ENCODE measurements around the gene NLRP3.

DNA sequence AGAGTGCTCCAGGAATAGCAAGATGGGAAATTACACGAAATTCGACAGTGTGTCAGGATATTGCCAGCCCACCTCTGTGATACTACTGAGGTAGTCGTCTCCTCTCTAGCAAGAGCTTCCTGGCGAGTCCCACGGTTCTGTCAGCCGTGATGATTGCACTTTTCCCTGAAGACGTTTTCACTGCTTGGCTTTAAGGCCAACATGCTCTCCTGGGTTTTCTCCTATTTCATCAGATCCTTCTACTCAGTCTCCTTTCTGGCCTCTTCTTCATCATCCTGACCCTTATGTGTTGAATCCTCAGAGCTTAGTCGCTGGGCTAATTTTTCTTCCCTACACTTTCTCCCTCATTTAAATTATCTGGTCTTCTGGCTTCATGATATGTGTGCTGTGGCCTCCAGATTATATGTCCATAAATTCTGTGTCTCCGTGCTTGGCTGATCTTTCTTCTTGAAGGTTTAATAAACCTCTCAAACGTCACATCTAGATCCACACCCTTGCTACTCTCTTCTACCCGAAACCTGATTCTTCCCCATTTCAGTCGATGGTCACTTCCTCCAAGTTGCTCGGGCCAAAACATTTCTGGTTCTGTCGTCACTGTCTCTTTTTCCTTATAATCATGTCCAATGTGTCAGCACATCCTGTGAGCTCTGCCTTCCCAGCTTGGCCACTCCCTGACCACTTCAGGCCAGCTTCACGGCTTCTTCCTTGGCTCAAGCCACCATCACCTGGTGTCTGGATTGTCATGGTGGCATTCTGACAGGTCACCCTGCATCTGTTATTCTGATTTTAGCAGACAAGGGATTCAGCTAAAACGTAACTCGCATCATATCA, 29.8 kb downstream of the NLRP3 start:
- TF ChIP-seq EZH2 (IDR thresholded peaks at IDR 0.05), result no peak
- TF ChIP-seq POLR2AphosphoS5 (IDR thresholded peaks at IDR 0.05; ENCODE audit: borderline replicate concordance, low read depth, low read length), result no peak
- no peak for TF ChIP-seq FOXP2 (optimal IDR thresholded peaks at IDR 0.05; ENCODE audit: control extremely low read depth, extremely low read length, insufficient read depth)
